Thyroid gland (tissue), 4 donors: ENCODE results near the gene GSTA3.

Experiments used
- CTCF ChIP-seq, 6 experiments: fragments of 200-600 bp in 3 of 6; fragments of 450-650 bp in 3 of 6; sonication (generic) in 3 of 6; IDR thresholded peaks; one replicate each; pipeline ENCODE4 v1.5.1; 2016 to 2019; ENCODE audit warnings: antibody characterized with exemption in 6 of 6, mild to moderate bottlenecking in 2 of 6, inconsistent platforms in 1 of 6, moderate library complexity in 1 of 6
- POLR2A ChIP-seq, 2 donors: fragments of 450-650 bp; IDR thresholded peaks; one replicate each; pipeline ENCODE4 v1.6.1; 2017; ENCODE audit warnings: antibody characterized with exemption in 2 of 2, mild to moderate bottlenecking in 2 of 2, moderate library complexity in 1 of 2

GRCh38 chr6:52909531-52909930 lies at the start of gene GSTA3:
- TF ChIP-seq CTCF (IDR thresholded peaks at IDR 0.05) (no peak), POLR2A (IDR thresholded peaks at IDR 0.05) (no peak)
